ENCODE measurements around the gene FAM13A. TPM values are rescaled to one million over a fixed set of nuclear protein-coding genes. Genes with fewer than 3 reads are reported as not detected.

FAM13A gene
- total and polyA plus RNA-seq, 2 of the 4 experiments (the other 2 are of a cell fraction) = 13.1 to 22.0 TPM

DNA sequence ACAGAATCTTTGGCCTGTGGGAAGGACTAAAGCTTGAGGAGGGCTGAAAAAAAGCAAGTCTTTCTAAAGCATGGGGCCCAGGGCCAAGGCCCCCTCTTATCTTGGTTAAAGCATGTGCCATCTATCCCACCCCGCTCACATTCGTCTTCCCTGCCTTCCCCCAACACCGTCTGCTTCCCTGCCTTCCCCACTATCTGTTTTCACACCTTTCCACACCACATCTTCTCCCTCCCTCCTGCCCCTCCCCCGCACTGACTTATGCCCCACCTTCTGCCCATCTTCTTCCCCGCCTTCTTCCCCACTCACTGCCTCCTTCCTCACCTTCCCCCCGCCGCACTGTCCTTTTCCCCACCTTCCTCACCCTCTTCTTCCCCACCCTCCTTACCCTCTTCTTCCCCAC lies 358.5 kb downstream of the FAM13A start:
- intact Hi-C loops (cut with micrococcal nuclease) = no loop called here

More for the DNA sequence above, 358.5 kb downstream of the FAM13A start:
- TF ChIP-seq RFX5 (IDR thresholded peaks at IDR 0.05; ENCODE audit: low read depth, low read length) = no peak
- TF ChIP-seq, protein P1, sequence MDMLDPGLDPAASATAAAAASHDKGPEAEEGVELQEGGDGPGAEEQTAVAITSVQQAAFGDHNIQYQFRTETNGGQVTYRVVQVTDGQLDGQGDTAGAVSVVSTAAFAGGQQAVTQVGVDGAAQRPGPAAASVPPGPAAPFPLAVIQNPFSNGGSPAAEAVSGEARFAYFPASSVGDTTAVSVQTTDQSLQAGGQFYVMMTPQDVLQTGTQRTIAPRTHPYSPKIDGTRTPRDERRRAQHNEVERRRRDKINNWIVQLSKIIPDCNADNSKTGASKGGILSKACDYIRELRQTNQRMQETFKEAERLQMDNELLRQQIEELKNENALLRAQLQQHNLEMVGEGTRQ (IDR thresholded peaks at IDR 0.05; ENCODE audit: low read depth, low read length) = no peak
- TF ChIP-seq, protein P2, sequence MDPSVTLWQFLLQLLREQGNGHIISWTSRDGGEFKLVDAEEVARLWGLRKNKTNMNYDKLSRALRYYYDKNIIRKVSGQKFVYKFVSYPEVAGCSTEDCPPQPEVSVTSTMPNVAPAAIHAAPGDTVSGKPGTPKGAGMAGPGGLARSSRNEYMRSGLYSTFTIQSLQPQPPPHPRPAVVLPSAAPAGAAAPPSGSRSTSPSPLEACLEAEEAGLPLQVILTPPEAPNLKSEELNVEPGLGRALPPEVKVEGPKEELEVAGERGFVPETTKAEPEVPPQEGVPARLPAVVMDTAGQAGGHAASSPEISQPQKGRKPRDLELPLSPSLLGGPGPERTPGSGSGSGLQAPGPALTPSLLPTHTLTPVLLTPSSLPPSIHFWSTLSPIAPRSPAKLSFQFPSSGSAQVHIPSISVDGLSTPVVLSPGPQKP (IDR thresholded peaks at IDR 0.05; ENCODE audit: borderline replicate concordance, low read depth, low read length) = no peak
- no peak for TF ChIP-seq BHLHE40 (IDR thresholded peaks at IDR 0.05; ENCODE audit: low read depth, low read length)
- Histone ChIP-seq H3K4me3 (ENCODE audit: insufficient read depth, low read depth, low read length) (no peak overlapping the region), H3K14ac (replicated peaks; ENCODE audit: low read depth, low read length) (no peak overlapping the region), H3K27me3 (ENCODE audit: control insufficient read depth, insufficient read depth, low read length) (no peaks in the 10 kb centered on the region), H3K23ac (ENCODE audit: low read depth, low read length) (no peak overlapping the region), H2BK20ac (ENCODE audit: low read depth, low read length) (no peak overlapping the region), H3K4ac (ENCODE audit: low read depth, low read length) (no peak overlapping the region), H2BK120ac (ENCODE audit: low read depth, low read length) (no peak overlapping the region), H4K5ac (ENCODE audit: low read depth, low read length) (no peak overlapping the region), H3K9me1 (ENCODE audit: insufficient read depth, low read length) (peaks cover 4% of the 10 kb centered on the region; the same call in 1 of the 2 replicates), H3K56ac (ENCODE audit: extremely low read depth, insufficient read depth, low read length) (no peak overlapping the region), H2AFZ (replicated peaks; ENCODE audit: low read length, poor library complexity) (no peak overlapping the region), H4K20me1 (ENCODE audit: insufficient read depth, low read length) (no peaks in the 10 kb centered on the region), H3K9me3 (ENCODE audit: control insufficient read depth, insufficient read depth, low read length) (no peaks in the 10 kb centered on the region), H2BK15ac (ENCODE audit: low read depth, low read length) (no peak overlapping the region), H4K91ac (ENCODE audit: insufficient read depth, low read depth, low read length) (no peak overlapping the region), H3K9ac (ENCODE audit: low read depth, low read length) (no peak overlapping the region), H3K27ac (ENCODE audit: insufficient read depth, low read length) (no peak overlapping the region), H4K8ac (ENCODE audit: low read depth in 2 of 2, low read length in 2 of 2) (no peak overlapping the region; a peak in 1 of 4 replicates), H3K18ac (ENCODE audit: low read depth, low read length) (no peak overlapping the region), H2BK5ac (ENCODE audit: low read depth, low read length, poor library complexity, severe bottlenecking) (no peak overlapping the region), H2AK5ac (ENCODE audit: low read depth, low read length) (no peak overlapping the region; the same call in 1 of the 2 replicates), H3K79me1 (ENCODE audit: low read depth in 1 of 2, low read length in 2 of 2) (peaks cover 4 to 5% of the 10 kb centered on the region in 2 experiments; a peak in 3 of 4 replicates), H2AK9ac (replicated peaks; ENCODE audit: low read depth, low read length, poor library complexity) (no peak overlapping the region), H3K4me2 (ENCODE audit: low read depth, low read length) (no peak overlapping the region), H3K4me1 (ENCODE audit: control insufficient read depth, insufficient read depth, low read length) (no peaks in the 10 kb centered on the region; the same call in 1 of the 2 replicates), H3K36me3 (ENCODE audit: control insufficient read depth, insufficient read depth, low read length) (no peaks in the 10 kb centered on the region; the same call in 1 of the 2 replicates)
- ATAC-seq (ENCODE audit: low read depth) (no peak), DNase-seq (no peak)
- CTCF ChIA-PET = no interaction called here
- 92% methylated on average over 5 of the region's 7 CpGs; no CpG with 5 or more reads in 1 of the 2 experiments for WGBS, 2 experiments (ENCODE audit: extremely low coverage in 2 of 2, insufficient read length in 1 of 2)
- no TSS peak for BruUV-seq (replicated peaks)
- in situ Hi-C loops (cut with MboI; ENCODE audit: low sequenced_read_pairs) (no loop called here), dilution Hi-C loops (cut with HindIII; ENCODE audit: low sequenced_read_pairs, unreplicated experiment) (no loop called here)
- POLR2A ChIA-PET (ENCODE audit: unreplicated experiment) = no interaction called here

Data from IMR-90 (cell line).